Measurements from ENCODE around the gene JAG1.

JAG1 gene

GRCh38 chr20:10669843-10670446 lies 3.9 kb downstream of the JAG1 start:
- no peak for DNase-seq

- no peak for DNase-seq
These were observed 5.0 kb downstream of the JAG1 start for GRCh38 chr20:10668677-10669368.

- DNase-seq, result no peak
These were observed 6.1 kb downstream of the JAG1 start for GRCh38 chr20:10667560-10668167.

- DNase-seq, result no peak
These were observed 6.8 kb downstream of the JAG1 start for GRCh38 chr20:10667077-10667401.

- no peak for DNase-seq
These were observed 7.3 kb downstream of the JAG1 start for GRCh38 chr20:10666221-10667076.

GRCh38 chr20:10665791-10666190 lies 8.0 kb downstream of the JAG1 start:
- DNase-seq, result no peak

GRCh38 chr20:10665027-10665561 lies 8.7 kb downstream of the JAG1 start:
- no peak for DNase-seq

- no peak for DNase-seq
These were observed 10.0 kb downstream of the JAG1 start for GRCh38 chr20:10663756-10664155.

GRCh38 chr20:10662661-10663458 lies 10.9 kb downstream of the JAG1 start:
- DNase-seq, result no peak

- no peak for DNase-seq
These were observed 11.6 kb downstream of the JAG1 start for GRCh38 chr20:10662151-10662550.

- no peak for DNase-seq
These were observed 12.5 kb downstream of the JAG1 start for GRCh38 chr20:10661261-10661660.

GRCh38 chr20:10660661-10661060 lies 13.1 kb downstream of the JAG1 start:
- no peak for DNase-seq

GRCh38 chr20:10659651-10660601 lies 13.9 kb downstream of the JAG1 start:
- no peak for DNase-seq

GRCh38 chr20:10658876-10659632 lies 14.7 kb downstream of the JAG1 start:
- DNase-seq, result no peak

GRCh38 chr20:10658051-10658823 lies 15.6 kb downstream of the JAG1 start:
- no peak for DNase-seq

- no peak for DNase-seq
These were observed 16.3 kb downstream of the JAG1 start for GRCh38 chr20:10657453-10657852.

- DNase-seq, result no peak
These were observed 17.8 kb downstream of the JAG1 start for GRCh38 chr20:10655720-10656669.

- no peak for DNase-seq
These were observed 19.2 kb downstream of the JAG1 start for GRCh38 chr20:10654630-10655029.
